Suppressor macrophage treated with lipopolysaccharide for 4 hours (primary cell): Measurements from ENCODE around the gene SRPK2.
"Not testable (repeated sequence)": the region's sequence is repeated elsewhere in the genome, so short reads cannot be mapped to it uniquely, and the experiment has no call there.

ENCODE experiments used
- DNase-seq: peaks from one replicate; pipeline ENCODE4 v3.0.0-alpha.2; 2020

SRPK2 gene

GRCh38 chr7:105215821-105216220 is 172.9 kb downstream of the SRPK2 start:
- no peak for DNase-seq

- no peak for DNase-seq
Measured at GRCh38 chr7:105215182-105215581, 173.5 kb downstream of the SRPK2 start.

DNA sequence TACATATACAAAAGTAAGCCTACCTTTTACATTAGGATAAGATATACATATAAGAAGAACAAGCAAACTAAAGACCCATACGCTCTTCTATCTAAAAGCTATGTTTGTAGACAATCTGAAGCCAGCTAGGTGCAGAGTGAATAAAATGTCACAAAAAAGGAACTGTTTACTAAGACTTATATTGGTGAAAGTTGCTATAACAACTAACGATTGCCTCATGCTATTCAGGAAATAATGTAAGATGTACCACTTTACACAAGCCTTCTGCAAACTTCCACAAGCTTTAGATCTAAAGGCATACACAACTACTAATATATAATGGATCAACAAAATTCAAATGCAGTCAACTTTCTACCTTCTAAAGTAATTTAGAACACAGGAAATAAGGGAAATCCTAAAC is 175.1 kb downstream of the SRPK2 start:
- peak; percentile 55 for DNase-seq

DNA sequence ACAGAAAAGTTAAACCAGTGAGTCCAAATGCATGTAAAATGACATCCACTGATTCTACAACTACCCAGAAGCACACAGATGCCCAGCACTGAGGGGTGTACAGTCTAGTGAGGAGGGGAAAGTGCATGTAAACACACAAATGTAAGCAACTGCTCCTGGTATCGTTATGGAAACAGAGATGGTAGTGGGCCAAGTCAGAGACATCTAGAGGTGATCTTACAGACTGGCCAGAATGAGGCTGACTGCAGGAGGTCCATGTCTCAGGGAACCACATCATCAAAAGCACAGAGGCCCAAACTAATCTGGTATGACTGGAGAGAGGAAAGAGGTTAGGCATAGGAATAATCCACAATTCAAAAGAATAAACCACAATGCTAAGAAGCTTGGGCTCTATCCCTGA is 176.5 kb downstream of the SRPK2 start:
- no peak for DNase-seq

DNA sequence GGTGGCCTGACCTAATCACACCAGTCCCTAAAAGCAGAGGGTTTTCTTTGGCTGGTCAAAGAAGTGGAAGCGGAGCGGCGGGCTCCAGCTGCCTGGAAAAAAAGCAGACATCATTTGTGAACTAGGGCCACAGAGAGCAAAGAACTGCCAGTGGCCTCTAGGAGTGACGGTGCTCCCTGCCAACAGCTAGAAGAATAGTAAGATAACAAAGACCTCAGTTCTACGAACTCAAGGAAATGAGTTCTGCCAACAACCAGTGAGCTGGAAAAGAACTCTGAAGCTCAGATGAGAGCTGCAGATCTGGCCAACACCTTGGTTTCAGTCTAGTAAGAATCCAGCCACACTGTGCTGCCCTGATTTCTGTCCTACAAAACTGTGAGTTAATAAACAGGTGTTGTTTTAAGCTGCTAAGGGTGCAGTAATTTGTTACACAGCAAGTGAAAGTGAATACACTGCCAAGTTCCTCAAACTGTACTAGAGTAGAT is 178.0 kb downstream of the SRPK2 start:
- peak; percentile 25 for DNase-seq

DNA sequence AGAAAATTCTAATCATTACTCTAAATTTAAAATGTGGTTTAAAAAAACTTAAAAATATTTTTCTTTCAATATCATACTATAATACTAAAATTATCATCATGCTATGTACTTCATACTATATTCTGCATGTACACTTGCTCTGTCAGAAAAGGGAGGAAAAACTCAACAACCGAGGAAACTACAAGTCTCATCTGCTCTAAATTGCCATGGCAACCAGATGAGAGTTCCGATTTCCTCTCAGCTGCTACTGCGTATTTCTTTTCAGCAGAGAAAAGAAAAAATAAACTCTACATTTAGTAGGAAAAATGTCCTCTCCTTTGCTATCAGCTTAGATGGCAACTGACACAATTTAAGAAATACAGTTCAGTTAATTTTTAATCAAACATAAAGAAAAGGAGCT is 178.9 kb downstream of the SRPK2 start:
- DNase-seq = no peak

GRCh38 chr7:105209433-105209832 is 179.3 kb downstream of the SRPK2 start:
- no peak for DNase-seq

GRCh38 chr7:105206985-105207384 is 181.7 kb downstream of the SRPK2 start:
- DNase-seq = no peak

DNA sequence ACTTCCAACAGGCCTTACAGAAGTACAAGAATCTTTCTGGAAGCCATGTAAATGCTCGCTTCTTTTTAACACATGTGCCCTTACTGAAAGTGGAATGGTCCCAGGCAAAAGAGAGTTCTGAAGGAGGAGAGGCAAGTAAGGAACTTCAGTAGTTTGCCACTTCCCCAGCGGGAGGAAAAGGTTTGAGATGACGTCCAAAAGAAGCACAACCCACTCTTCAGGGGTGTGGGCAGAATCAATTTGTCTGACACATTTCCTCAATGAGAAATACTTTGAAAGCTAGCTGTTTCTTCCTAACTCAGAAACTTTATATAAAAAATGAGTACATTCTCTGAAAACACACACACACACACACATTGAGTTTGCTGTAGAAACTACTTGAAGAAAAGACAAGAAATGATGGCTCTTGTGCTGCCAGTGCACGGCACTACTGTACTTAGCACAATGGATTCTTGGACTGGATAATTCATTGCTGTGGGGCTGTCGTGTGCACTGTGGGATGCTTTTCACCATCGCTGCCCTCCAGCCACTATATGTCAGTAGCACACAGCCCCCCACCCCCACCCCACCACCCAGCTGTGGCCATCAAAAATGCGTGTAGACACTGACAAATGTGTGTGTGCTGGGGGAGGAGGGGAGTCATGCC is 183.0 kb downstream of the SRPK2 start:
- peak; percentile 61 for DNase-seq

GRCh38 chr7:105204953-105205352 is 183.8 kb downstream of the SRPK2 start:
- no peak for DNase-seq

GRCh38 chr7:105204520-105204919 is 184.2 kb downstream of the SRPK2 start:
- DNase-seq = no peak

GRCh38 chr7:105202616-105203015 is 186.1 kb downstream of the SRPK2 start:
- DNase-seq = no peak

GRCh38 chr7:105199386-105199785 is 189.3 kb downstream of the SRPK2 start:
- DNase-seq = no peak

GRCh38 chr7:105198223-105198622 is 190.5 kb downstream of the SRPK2 start:
- DNase-seq = no peak

DNA sequence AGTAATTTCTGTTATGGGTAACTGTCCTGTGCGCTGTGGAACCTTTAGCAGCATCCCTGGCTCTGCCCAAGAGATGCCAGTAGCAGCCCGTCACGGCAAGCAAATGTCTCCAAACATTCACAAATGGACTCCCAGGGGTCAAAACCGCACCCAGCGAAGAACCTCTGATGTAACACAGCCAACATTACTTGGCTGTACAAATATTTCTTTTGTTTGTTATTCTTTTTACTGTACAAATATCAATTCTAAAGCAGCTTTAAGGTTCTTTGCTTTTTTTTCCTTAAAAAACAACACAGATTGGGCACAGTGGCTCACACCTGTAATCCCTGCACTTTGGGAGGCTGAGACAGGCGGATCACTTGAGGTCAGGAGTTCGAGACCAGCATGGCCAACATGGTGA is 192.2 kb downstream of the SRPK2 start:
- no peak for DNase-seq

DNA sequence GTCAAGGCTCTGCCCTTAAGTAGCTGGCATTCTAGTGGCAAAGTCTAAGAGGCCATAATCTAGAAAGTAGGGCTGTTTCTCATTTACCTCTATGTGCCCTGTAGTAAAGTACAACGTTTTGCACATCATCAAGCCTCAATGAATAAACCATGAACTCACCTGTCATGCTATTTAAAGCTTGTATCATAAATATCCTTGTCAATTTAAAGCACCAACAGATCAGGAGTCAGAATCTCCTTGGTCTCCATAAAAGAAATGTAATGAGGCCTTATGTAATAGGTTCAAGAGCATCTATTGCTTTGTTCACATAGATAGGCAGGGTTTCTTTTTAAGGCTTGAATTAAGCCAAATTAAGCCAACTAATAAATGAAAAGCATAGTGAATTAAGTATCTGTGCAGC is 192.8 kb downstream of the SRPK2 start:
- no peak for DNase-seq

DNA sequence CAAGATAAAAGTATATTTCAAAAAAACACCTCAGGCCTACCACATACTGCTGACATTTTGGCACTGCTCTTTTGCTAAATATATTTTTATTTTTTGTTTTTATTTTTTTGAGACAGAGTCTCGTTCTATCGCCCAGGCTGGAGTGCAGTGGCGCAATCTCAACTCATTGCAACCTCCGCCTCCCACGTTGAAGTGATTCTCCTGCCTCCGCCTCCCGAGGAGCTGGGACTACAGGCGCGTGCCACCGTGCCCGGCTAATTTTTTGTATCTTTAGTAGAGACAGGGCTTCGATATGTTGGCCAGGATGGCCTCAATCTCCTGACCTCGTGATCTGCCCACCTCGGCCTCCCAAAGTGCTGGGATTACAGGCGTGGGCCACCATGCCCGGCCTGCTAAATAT is 193.8 kb downstream of the SRPK2 start:
- DNase-seq = not testable (repeated sequence)

- peak; percentile 69 for DNase-seq
Measured at GRCh38 chr7:105191331-105191730, 197.4 kb downstream of the SRPK2 start.

DNA sequence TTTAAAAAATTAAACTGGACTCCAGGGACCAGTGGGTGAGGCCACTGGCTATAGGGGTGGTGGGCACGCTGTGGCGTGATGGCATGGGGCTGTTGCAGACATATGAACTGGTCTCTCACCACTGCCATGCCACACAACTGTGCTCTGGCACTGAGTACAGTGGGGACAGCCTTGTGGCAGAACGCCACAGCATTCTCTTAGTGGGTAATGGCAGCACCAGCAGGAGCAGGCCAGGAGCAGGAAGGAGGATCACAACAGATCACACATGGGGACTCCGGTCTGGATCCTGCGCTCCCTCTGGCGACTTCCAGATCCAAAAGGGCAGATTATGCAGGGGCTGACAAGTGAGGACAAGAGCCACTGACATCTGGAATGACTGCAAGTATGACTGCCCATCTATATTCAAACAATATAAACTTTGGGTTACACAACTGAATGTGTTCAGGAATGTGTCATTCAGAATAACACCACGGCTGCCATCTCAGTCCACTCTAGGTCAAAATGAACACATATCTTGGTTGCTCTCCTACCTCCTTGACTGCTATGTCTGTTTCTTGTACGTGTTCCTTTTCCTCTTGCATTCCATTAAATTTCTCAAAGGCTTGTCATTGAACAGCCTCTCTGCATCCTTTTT is 198.7 kb downstream of the SRPK2 start:
- DNase-seq = no peak

DNA sequence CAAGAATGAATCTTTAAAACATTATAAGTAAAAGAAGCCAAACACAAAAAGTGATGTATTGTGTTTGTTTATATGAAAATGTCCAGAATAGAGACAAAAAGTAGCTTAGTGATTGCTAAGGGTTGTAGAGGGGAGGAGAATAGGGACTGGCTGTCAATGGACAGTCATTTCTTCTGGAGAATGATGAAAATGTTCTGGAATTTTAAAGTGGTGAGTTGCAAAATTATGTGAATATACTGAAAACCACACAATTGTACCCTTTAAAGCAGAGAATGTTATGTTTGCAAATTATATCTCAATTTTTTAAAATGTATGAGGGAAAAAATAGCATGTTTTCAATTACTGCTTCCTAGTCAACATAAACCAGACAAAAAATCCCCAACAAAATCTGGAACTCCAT is 200.5 kb downstream of the SRPK2 start:
- DNase-seq = no peak

DNA sequence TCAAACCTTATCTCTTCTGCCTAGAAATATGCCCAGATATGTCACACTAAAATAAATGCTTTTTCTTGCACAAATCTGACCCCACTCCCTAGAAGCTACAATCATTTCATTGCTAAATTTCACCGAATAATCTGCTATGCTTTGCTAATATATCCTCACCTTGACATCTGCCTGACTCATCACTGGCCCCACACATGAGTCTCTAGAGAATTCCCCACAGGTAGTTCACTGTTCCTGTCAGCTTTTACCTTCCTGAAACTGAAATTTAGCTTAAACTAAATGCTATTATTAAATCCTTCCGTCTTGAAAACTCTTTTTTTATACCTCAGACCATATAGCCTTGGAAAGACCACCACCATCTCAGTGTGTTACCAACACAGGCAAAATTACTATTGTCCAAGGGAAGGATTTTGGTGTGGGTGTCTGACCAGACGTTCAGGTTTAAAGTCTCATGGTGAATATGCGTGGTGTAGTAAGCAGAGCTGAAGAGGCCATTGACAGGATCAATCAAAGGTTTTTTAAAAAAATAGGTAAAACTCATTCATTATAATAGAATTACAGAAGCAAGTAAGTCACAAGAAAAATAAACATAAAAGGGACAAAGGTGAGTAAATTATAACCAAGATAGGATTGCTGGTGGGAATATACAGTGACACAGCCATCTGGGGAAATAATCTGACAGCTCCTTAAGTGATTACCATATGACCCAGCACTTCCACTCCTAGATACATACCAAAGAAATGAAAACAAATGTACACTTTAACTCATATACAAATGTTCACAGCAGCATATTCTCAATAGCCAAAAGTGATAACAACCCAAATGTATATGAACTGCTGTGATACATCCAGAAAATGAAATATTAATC is 201.2 kb downstream of the SRPK2 start:
- no peak for DNase-seq

GRCh38 chr7:105185290-105186010 is 203.3 kb downstream of the SRPK2 start:
- no peak for DNase-seq

GRCh38 chr7:105180002-105180401 is 208.7 kb downstream of the SRPK2 start:
- no peak for DNase-seq
